GM18511 (cell line): ENCODE results near the gene MAG.

Experiments used
- ATAC-seq: cut with Tn5 transposase; IDR thresholded peaks from one replicate; pipeline ENCODE4 v1.9.1; 2021; ENCODE audit warnings: mild to moderate bottlenecking, moderate library complexity; ENCODE audit not compliant: unreplicated experiment

MAG gene

GRCh38 chr19:35341565-35342225 lies 49.7 kb downstream of the MAG start:
- ATAC-seq, result no peak

DNA sequence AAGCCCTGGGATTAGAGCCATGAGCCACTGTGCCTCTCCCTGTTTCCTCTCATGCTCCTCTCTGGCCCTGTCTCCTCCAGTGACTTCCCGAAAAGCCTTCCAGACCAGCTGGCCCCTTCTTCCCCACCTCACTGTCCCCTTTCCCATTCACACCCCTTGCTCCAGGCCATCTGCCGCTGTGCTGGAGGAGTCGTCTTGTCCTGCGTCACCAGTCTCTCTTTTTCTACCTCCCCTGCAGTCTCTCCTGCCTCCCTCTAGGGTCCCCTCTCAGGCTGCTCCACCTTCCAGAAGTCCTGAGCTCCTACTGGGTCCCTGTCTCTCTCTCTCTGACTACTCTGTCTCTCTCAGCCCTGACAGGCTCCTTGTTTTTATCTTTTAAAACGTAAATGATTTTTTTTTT lies 50.5 kb downstream of the MAG start:
- ATAC-seq, result no peak

DNA sequence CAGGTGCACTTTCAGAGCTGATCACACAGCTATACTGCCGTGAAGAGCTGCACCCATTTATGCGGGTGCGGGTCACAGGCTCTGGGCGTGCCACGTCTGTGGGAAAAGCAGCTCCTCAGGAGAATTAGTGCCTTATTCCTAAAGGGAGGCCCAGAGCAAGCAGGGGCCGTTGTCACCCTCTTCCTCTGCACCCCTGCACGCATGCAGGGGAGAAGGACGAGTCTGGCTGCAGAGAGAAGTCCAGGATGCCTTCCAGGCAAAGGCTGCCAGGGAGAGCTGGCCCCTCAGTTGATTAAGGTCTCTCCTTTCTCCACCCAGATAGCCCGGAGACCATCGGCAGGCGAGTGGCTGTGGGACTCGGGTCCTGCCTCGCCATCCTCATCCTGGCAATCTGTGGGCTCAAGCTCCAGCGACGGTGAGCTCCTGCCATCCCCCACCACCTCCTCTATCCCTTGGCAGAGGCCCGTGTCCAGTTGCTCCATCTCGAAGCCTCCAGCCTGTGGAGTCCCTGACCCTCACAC lies 52.6 kb downstream of the MAG start:
- ATAC-seq, result no peak

GRCh38 chr19:35345671-35346111 lies 53.7 kb downstream of the MAG start:
- ATAC-seq, result no peak

DNA sequence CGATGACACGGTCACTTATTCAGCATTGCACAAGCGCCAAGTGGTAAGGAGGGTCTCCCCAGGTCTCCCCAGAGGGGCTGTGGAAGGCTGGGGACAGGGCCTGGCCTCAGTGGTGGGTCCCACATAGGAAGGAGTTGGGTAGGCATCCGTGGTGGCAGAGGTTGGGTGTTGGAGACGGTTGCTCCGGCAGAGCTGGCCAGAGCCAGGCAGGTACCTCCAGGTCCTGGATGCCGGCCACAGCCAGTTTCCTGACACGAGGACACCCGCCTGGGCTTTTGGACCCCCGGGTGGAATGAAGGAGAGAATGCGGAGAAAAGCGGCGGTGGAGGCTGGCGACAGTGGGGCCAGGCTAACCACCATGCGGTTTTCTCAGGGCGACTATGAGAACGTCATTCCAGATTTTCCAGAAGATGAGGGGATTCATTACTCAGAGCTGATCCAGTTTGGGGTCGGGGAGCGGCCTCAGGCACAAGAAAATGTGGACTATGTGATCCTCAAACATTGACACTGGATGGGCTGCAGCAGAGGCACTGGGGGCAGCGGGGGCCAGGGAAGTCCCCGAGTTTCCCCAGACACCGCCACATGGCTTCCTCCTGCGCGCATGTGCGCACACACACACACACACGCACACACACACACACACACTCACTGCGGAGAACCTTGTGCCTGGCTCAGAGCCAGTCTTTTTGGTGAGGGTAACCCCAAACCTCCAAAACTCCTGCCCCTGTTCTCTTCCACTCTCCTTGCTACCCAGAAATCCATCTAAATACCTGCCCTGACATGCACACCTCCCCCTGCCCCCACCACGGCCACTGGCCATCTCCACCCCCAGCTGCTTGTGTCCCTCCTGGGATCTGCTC lies 54.5 kb downstream of the MAG start:
- ATAC-seq, result peak; percentile 43

DNA sequence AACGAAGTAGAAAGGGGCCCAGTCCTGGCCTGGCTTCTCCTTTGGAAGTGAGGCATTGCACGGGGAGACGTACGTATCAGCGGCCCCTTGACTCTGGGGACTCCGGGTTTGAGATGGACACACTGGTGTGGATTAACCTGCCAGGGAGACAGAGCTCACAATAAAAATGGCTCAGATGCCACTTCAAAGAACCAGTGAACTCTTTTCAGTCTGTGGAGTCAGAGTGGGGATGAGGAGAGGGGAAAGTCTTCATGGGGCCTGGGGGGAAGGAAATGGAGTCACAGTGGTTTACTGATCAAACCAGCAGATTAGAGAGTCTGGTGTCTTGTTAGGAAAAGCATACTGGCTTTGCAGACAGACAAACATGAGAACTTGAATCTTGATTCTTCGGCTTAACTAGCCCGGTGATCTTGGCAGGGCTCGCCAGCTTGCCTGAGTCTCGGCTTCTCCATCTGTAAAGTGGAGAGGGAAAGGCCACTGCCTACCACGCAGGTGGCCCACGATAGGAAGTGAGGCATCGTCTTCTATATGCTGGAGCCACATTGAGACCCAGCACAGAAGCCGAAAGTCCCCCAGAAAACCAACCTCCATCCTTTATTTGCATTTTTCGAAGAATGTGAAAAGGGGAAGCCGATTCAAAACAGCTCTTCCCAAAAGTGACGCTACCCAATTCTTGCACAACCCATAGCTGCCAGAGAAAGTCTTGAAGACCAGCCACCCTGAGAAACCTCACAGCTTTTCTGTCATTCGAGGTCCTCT lies 55.4 kb downstream of the MAG start, which contains the start of gene FFAR1:
Gene FFAR1 (plus strand): TSS at position 732 of the 759 bp plus-strand sequence. CDS start 3,650 bp downstream, outside the sequence.
- peak; percentile 60 for ATAC-seq

DNA sequence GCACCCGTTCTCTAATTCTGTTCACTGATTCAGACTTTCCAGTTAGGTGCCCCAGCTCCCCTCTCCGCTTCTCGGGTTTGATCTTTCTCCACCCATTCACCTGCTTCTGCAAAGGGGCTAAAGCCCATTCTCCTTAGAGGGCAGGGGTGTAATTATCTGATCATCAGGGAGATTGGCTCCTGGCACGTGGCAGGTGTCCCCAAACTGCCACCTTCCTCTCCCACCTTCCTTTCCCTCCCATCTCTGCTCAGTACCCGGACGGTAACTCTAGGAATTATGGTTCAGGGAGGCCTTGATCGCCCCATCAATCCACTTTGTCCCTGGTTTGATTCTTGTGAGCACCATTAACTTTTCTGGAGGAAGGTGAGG lies 56.0 kb downstream of the MAG start:
- no peak for ATAC-seq

- no peak for ATAC-seq
Measured at GRCh38 chr19:35348911-35349611, 57.1 kb downstream of the MAG start.

GRCh38 chr19:35349614-35350521 lies 57.9 kb downstream of the MAG start:
- ATAC-seq, result no peak

GRCh38 chr19:35350591-35350990 lies 58.6 kb downstream of the MAG start:
- ATAC-seq, result no peak

DNA sequence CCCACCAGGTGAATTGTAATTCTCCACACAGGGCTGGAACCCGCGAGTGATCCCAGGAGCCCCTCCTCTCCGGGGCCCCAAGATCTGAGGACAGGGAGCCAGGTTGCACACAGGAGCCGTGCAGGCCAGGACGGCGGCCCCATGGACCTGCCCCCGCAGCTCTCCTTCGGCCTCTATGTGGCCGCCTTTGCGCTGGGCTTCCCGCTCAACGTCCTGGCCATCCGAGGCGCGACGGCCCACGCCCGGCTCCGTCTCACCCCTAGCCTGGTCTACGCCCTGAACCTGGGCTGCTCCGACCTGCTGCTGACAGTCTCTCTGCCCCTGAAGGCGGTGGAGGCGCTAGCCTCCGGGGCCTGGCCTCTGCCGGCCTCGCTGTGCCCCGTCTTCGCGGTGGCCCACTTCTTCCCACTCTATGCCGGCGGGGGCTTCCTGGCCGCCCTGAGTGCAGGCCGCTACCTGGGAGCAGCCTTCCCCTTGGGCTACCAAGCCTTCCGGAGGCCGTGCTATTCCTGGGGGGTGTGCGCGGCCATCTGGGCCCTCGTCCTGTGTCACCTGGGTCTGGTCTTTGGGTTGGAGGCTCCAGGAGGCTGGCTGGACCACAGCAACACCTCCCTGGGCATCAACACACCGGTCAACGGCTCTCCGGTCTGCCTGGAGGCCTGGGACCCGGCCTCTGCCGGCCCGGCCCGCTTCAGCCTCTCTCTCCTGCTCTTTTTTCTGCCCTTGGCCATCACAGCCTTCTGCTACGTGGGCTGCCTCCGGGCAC lies 59.6 kb downstream of the MAG start:
- no peak for ATAC-seq

- no peak for ATAC-seq
Measured at GRCh38 chr19:35352177-35352447, 60.2 kb downstream of the MAG start.

DNA sequence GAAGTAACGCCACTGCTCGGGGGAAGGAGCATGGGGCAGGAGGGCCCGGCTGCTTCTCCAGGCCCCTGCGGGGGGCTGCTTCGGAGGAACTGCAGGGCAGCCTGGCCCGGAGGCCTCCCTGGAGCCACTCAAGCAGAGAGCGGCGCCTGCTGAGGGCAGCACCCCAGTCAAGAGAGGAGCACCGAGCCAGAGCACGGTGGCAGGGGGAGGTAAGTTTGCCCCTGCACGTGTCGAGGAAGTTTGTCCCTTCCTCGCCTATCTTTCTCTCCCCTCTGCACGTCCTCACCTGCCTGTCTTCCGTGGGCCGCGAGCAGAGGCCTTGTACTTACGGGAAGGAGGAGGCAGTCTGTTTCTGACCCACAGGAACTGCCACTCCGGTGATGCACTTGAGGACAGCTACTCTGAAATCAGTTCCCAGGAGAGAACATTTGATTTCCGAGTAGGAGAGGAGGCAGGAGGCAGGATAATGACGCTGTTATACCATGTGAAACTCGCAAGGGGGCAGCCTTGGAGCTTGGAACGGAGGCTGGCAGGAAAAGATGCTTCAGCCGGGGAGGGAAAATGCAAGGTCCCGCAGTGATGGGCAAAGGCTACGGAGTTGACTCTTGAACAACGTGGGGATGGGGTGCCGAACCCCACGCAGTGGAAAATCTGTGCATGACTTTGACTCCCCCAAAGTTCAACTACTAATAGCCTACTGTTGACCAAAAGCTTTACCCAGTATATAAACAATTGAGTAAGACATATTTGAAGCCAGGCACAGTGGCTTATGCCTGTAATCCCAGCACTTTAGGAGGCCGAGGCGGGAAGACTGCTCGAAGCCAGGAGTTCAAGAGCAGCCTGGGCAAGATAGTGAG lies 60.7 kb downstream of the MAG start:
- ATAC-seq, result no peak

GRCh38 chr19:35353635-35354034 lies 61.7 kb downstream of the MAG start:
- ATAC-seq, result no peak

DNA sequence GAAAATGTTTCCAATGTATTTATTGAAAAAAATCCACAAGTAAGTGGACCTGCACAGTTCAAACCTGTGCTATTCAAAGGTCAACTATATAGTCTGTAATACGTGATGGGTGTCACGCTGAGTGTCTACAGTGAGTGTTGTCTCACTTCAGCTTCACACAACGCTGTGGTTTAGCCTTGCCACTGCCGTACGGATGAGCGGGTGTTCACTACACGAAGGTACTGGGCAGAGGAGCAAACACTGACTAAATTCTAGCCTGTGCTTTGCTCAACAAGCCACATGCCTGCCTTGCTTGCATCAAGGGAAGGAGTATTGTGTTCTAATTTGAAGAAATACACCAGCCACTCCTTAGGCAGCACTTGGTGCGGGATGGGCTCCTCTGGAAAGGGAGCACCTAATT lies 62.9 kb downstream of the MAG start:
- ATAC-seq, result no peak

GRCh38 chr19:35355791-35356460 lies 64.0 kb downstream of the MAG start:
- ATAC-seq, result no peak

- ATAC-seq, result no peak
Measured at GRCh38 chr19:35357867-35358573, 66.1 kb downstream of the MAG start, which contains the start of gene FFAR3. Gene FFAR3, plus strand, starts transcription at chr19:35358460. Its CDS starts 431 bp downstream, at chr19:35358891.
